ENCODE measurements around the gene RYR1. TPM values are rescaled to one million over a fixed set of nuclear protein-coding genes. Genes with fewer than 3 reads are reported as not detected.

The RYR1 gene
- total RNA-seq, 1 experiment from 2014 or later: 34.2 TPM

DNA sequence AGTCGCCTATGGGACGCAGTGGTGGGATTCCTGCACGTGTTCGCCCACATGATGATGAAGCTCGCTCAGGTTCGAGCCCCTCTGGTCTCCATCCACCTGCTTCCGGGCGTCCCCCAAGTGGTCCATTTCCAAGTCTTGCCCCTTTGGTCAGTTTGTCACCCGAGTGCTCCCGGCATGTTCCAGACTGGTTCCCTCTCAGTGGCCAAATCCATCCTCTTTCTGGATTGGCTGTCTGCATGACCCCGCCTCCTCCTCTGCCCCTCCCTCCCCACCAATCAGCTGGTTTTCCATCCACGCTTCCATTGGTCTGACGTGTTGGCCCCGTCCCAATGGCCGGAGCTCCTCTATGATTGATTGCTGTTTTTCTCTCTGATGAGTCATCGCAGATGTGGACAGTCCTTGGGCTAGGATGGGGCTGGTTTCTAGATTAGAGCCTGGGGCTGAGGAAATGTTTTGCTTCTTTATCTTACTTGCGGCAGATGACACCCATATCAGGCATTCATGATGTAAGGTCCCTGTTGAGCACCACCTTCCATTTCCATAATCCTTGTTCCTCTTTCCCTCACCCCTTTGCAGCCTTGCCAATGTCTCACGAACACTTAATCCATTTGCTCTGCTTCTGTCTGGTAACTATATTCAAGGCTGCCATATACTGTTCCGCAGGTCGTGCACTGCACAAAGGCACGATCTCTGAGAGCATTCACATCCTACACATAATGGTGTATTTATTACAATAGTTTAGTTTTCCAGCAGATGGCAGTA, 110.5 kb downstream of the RYR1 start:
- no TSS peak for BruUV-seq (replicated peaks)
- ATAC-seq: peak; percentile 93
- CTCF ChIA-PET: interaction anchor here (0.6 to 2.6 kb wide), 16 partner anchors 13 to 1761 kb away, joined by 3 to 66 read pairs (median 5); partner anchors contain the start of genes ACTN4 and EIF3K
- H3K27ac ChIP-seq (ENCODE audit: low read length): peak overlapping the region; percentile 32
- DNase-seq (ENCODE audit: low read depth, low spot score): peak; percentile 95
- TF ChIP-seq, protein P1, sequence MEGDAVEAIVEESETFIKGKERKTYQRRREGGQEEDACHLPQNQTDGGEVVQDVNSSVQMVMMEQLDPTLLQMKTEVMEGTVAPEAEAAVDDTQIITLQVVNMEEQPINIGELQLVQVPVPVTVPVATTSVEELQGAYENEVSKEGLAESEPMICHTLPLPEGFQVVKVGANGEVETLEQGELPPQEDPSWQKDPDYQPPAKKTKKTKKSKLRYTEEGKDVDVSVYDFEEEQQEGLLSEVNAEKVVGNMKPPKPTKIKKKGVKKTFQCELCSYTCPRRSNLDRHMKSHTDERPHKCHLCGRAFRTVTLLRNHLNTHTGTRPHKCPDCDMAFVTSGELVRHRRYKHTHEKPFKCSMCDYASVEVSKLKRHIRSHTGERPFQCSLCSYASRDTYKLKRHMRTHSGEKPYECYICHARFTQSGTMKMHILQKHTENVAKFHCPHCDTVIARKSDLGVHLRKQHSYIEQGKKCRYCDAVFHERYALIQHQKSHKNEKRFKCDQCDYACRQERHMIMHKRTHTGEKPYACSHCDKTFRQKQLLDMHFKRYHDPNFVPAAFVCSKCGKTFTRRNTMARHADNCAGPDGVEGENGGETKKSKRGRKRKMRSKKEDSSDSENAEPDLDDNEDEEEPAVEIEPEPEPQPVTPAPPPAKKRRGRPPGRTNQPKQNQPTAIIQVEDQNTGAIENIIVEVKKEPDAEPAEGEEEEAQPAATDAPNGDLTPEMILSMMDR (IDR thresholded peaks at IDR 0.05): no peak
- no peak for TF ChIP-seq POLR2AphosphoS5 (IDR thresholded peaks at IDR 0.05; ENCODE audit: low read depth, low read length)
- TF ChIP-seq, protein P2, sequence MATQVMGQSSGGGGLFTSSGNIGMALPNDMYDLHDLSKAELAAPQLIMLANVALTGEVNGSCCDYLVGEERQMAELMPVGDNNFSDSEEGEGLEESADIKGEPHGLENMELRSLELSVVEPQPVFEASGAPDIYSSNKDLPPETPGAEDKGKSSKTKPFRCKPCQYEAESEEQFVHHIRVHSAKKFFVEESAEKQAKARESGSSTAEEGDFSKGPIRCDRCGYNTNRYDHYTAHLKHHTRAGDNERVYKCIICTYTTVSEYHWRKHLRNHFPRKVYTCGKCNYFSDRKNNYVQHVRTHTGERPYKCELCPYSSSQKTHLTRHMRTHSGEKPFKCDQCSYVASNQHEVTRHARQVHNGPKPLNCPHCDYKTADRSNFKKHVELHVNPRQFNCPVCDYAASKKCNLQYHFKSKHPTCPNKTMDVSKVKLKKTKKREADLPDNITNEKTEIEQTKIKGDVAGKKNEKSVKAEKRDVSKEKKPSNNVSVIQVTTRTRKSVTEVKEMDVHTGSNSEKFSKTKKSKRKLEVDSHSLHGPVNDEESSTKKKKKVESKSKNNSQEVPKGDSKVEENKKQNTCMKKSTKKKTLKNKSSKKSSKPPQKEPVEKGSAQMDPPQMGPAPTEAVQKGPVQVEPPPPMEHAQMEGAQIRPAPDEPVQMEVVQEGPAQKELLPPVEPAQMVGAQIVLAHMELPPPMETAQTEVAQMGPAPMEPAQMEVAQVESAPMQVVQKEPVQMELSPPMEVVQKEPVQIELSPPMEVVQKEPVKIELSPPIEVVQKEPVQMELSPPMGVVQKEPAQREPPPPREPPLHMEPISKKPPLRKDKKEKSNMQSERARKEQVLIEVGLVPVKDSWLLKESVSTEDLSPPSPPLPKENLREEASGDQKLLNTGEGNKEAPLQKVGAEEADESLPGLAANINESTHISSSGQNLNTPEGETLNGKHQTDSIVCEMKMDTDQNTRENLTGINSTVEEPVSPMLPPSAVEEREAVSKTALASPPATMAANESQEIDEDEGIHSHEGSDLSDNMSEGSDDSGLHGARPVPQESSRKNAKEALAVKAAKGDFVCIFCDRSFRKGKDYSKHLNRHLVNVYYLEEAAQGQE (IDR thresholded peaks at IDR 0.05; ENCODE audit: insufficient read depth in 1 of 2, low read depth in 2 of 2, low read length in 1 of 2): no peak
- no peak for TF ChIP-seq SIN3A (IDR thresholded peaks at IDR 0.05; ENCODE audit: borderline replicate concordance, insufficient read depth, low read depth, low read length)
- no peak for TF ChIP-seq TCF7L2 (IDR thresholded peaks at IDR 0.05; ENCODE audit: low read depth, low read length)
- no peaks in the 10 kb centered on the region for H3K9me3 ChIP-seq (ENCODE audit: control insufficient read depth, insufficient read depth, low read depth, low read length)
- H3K4me1 ChIP-seq (ENCODE audit: control insufficient read depth, insufficient read depth, low read length): peaks cover 15% of the 10 kb centered on the region
- in situ Hi-C loops (cut with HindIII; ENCODE audit: low pct_unique_long_range_greater_than_20kb, low sequenced_read_pairs) (loop anchor here (10.0 kb wide), 2 partner anchors 741 to 1751 kb away; no protein-coding TSS in a partner anchor), intact Hi-C loops (cut with micrococcal nuclease; ENCODE audit: unreplicated experiment) (loop anchor here (1.0 to 10.0 kb wide), 3 partner anchors 73 to 391 kb away; partner anchors contain the start of genes EIF3K, MAP4K1, MRPS12 and SARS2)
- no peaks in the 10 kb centered on the region for H3K36me3 ChIP-seq (ENCODE audit: control insufficient read depth, insufficient read depth, low read length)
- peak overlapping the region; percentile 25 to 50 for H3K4me3 ChIP-seq (ENCODE audit: low read depth in 2 of 2, low read length in 2 of 2)
- peaks cover 3% of the 10 kb centered on the region; the same call in 1 of the 2 replicates for H3K27me3 ChIP-seq (ENCODE audit: control insufficient read depth, insufficient read depth, low read length)
- POLR2A ChIA-PET: interaction anchor here (0.6 to 0.9 kb wide), 6 partner anchors 20 to 1297 kb away, joined by 3 to 7 read pairs (median 4); partner anchors contain the start of gene EIF3K

DNA sequence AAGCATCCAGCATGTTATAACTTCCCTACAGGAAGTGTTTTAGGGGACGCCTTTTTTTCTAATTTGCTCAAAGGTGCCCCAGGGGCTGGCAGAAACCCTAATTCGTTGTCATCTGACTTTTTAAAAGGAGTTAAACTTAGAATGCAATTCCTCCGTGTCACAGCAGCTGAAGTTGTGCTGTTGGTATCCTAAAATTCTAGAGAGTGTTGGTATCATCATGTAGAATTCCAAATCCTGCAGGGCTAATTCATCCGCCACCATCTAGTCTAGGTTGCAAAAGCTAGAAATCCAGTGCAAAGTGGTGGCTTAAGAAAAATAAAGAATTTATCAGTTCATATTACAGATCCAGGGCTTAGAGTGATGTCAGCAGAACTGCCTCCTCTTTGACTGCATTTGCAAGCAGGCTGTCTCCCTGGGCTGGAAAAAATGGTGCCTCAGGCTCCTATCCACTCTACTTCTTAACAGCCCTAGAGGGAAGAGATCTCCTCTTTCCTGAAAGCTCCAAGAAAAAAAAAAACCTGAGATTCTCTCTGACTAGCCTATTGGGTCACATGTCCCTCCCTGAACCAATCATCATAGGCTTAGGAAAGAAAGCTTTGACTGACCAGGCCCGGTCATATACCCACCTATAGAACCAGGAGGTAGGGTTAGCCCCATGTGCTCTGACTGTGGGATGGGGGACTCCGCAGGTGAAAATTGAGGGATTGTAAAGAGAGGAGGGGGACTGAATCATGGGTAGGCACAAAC, 111.3 kb downstream of the RYR1 start:
- POLR2A ChIA-PET: interaction anchor here (0.6 to 0.9 kb wide), 3 partner anchors 19 to 824 kb away, joined by 3 to 6 read pairs (median 3); partner anchors contain the start of gene EIF3K

More for the DNA sequence above, 111.3 kb downstream of the RYR1 start:
- in situ Hi-C loops (cut with HindIII; ENCODE audit: low pct_unique_long_range_greater_than_20kb, low sequenced_read_pairs): loop anchor here (5.0 to 10.0 kb wide), 5 partner anchors 42 to 1750 kb away; partner anchors contain the start of genes EIF3K and MAP4K1
- Histone ChIP-seq H3K36me3 (ENCODE audit: control insufficient read depth, insufficient read depth, low read length) (no peaks in the 10 kb centered on the region), H3K4me3 (ENCODE audit: low read depth in 2 of 2, low read length in 2 of 2) (peak overlapping the region; percentile 25 to 50), H3K27ac (ENCODE audit: low read length) (peak overlapping the region; percentile 32), H3K27me3 (ENCODE audit: control insufficient read depth, insufficient read depth, low read length) (peaks cover 1% of the 10 kb centered on the region; the same call in 1 of the 2 replicates), H3K9me3 (ENCODE audit: control insufficient read depth, insufficient read depth, low read depth, low read length) (no peaks in the 10 kb centered on the region), H3K4me1 (ENCODE audit: control insufficient read depth, insufficient read depth, low read length) (peaks cover 15% of the 10 kb centered on the region)
- CTCF ChIA-PET: interaction anchor here (0.6 to 2.6 kb wide), 13 partner anchors 14 to 387 kb away, joined by 3 to 66 read pairs (median 5); partner anchors contain the start of genes ACTN4 and EIF3K
- DNase-seq (ENCODE audit: low read depth, low spot score) (no peak), ATAC-seq (peak; percentile 7)
- no TSS peak for BruUV-seq (replicated peaks)
- TF ChIP-seq POLR2AphosphoS5 (IDR thresholded peaks at IDR 0.05; ENCODE audit: low read depth, low read length): no peak
- TF ChIP-seq, protein P1 (IDR thresholded peaks at IDR 0.05): no peak
- TF ChIP-seq, protein P2 (IDR thresholded peaks at IDR 0.05; ENCODE audit: insufficient read depth in 1 of 2, low read depth in 2 of 2, low read length in 1 of 2): no peak
- TF ChIP-seq SIN3A (IDR thresholded peaks at IDR 0.05; ENCODE audit: borderline replicate concordance, insufficient read depth, low read depth, low read length): no peak
- no peak for TF ChIP-seq TCF7L2 (IDR thresholded peaks at IDR 0.05; ENCODE audit: low read depth, low read length)
- intact Hi-C loops (cut with micrococcal nuclease; ENCODE audit: unreplicated experiment): loop anchor here (1.0 to 10.0 kb wide), 3 partner anchors 73 to 390 kb away; partner anchors contain the start of genes EIF3K, MAP4K1, MRPS12 and SARS2
